Measurements from ENCODE around the gene WNT7A.

Gene WNT7A

DNA sequence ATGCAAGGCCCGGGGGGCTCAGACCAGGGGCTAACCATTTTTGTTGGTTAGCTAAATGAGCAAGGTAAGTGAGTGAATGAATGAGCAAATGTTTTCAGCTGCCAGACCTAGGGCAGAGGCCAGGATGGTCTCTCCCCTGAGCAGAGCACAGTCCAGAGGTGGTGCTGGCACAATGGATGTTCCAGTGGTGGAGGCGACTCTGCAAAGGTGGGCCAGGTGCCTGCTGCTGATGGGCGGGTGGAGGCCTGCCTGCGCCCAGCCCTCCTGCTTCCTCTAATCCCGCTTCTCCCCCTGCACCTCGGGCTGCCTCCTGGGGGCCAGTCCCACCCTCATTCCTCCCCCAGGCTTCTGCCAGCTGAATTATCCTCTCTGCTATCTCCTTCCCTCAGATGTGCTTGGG lies 112.8 kb downstream of the WNT7A start:
- TF ChIP-seq, protein P1, sequence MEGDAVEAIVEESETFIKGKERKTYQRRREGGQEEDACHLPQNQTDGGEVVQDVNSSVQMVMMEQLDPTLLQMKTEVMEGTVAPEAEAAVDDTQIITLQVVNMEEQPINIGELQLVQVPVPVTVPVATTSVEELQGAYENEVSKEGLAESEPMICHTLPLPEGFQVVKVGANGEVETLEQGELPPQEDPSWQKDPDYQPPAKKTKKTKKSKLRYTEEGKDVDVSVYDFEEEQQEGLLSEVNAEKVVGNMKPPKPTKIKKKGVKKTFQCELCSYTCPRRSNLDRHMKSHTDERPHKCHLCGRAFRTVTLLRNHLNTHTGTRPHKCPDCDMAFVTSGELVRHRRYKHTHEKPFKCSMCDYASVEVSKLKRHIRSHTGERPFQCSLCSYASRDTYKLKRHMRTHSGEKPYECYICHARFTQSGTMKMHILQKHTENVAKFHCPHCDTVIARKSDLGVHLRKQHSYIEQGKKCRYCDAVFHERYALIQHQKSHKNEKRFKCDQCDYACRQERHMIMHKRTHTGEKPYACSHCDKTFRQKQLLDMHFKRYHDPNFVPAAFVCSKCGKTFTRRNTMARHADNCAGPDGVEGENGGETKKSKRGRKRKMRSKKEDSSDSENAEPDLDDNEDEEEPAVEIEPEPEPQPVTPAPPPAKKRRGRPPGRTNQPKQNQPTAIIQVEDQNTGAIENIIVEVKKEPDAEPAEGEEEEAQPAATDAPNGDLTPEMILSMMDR (conservative IDR thresholded peaks at IDR 0.05; ENCODE audit: low read depth), result no peak
- no peak for DNase-seq (ENCODE audit: low spot score)

More for the DNA sequence above, 112.8 kb downstream of the WNT7A start:
- CTCF ChIA-PET, result interaction anchor here (0.6 kb wide), 1 partner anchor 18 kb away, joined by 4 read pairs; no protein-coding TSS in a partner anchor
- POLR2A ChIA-PET (ENCODE audit: low non-redundant PET), result no interaction called here
- no peak overlapping the region for H3K27ac ChIP-seq

Data from RWPE1 (cell line).